T47D (cell line): ENCODE data around the gene TEX47.

Source experiments
- DNase-seq, 2 experiments: peaks; one replicate each; pipeline versions ENCODE4 v3.0.0 to v3.0.0-alpha.2; 2011 to 2012; ENCODE audit warnings: low read depth in 1 of 2, low spot score in 1 of 2
- JUND ChIP-seq: IDR thresholded peaks from 2 replicates; pipeline ENCODE4 v1.6.1; 2012; ENCODE audit warnings: low read depth
- in situ Hi-C: cut with HindIII; loops from 2 replicates; pipeline ENCODE4 v1.10.0; 2016; ENCODE audit warnings: low sequenced_read_pairs, low pct_unique_long_range_greater_than_20kb

Gene TEX47

GRCh38 chr7:88772776-88773175 lies 22.8 kb downstream of the TEX47 start:
- in situ Hi-C loops: no loop called here
- no peak for TF ChIP-seq JUND
- DNase-seq: no peak

GRCh38 chr7:88771417-88771816 lies 24.1 kb downstream of the TEX47 start:
- in situ Hi-C loops: no loop called here
- no peak for DNase-seq
- no peak for TF ChIP-seq JUND

GRCh38 chr7:88761779-88762178 lies 33.8 kb downstream of the TEX47 start:
- no peak for TF ChIP-seq JUND
- DNase-seq: no peak

GRCh38 chr7:88760136-88760515 lies 35.4 kb downstream of the TEX47 start:
- in situ Hi-C loops: no loop called here
- TF ChIP-seq JUND: no peak
- no peak for DNase-seq

More at GRCh38 chr7:88761779-88762178, 33.8 kb downstream of the TEX47 start:
- in situ Hi-C loops: no loop called here

GRCh38 chr7:88759230-88760135 lies 36.1 kb downstream of the TEX47 start, which contains the start of gene ZNF804B:
TSS of gene ZNF804B (plus strand) at chr7:88759700. CDS start at chr7:88759977, 277 bp downstream.
- no peak for DNase-seq
- in situ Hi-C loops: no loop called here
- no peak for TF ChIP-seq JUND

GRCh38 chr7:88758381-88759229 lies 36.9 kb downstream of the TEX47 start:
- DNase-seq: no peak
- TF ChIP-seq JUND: no peak
- in situ Hi-C loops: no loop called here

- DNase-seq: no peak
- TF ChIP-seq JUND: no peak
- in situ Hi-C loops: no loop called here
Observed at GRCh38 chr7:88757371-88757770, 38.2 kb downstream of the TEX47 start.

GRCh38 chr7:88756802-88757201 lies 38.7 kb downstream of the TEX47 start:
- TF ChIP-seq JUND: no peak
- in situ Hi-C loops: no loop called here
- no peak for DNase-seq

GRCh38 chr7:88746126-88746525 lies 49.4 kb downstream of the TEX47 start:
- no peak for TF ChIP-seq JUND
- in situ Hi-C loops: no loop called here
- DNase-seq: no peak
